GM12801 (cell line): ENCODE data around the gene STAMBPL1.

ENCODE experiments used
- TF ChIP-seq, protein P1 (sequence below): IDR thresholded peaks from one replicate; pipeline ENCODE4 v1.5.1; 2011; ENCODE audit warnings: control low read depth; ENCODE audit not compliant: insufficient read length; ENCODE audit errors: extremely low read depth

STAMBPL1 gene

DNA sequence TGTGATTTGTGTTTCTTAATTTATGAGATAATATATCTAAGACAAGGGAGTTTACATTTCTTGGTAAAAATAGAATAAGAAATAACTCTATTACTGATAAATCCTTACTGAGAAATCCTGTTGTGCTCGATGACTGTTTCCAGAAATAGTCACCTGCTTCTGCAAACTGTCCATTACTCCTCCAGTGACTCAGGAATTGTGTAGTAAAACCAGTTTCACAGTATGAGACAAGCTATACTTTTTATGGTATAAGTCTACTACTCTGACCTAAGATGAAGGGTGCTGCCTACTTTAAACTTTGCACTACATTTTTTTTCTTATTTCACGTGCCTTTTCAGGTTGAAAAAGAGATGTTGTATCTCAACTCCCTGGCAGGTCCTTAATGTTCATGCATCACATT is 21.6 kb upstream of the STAMBPL1 start:
- TF ChIP-seq, protein P1, sequence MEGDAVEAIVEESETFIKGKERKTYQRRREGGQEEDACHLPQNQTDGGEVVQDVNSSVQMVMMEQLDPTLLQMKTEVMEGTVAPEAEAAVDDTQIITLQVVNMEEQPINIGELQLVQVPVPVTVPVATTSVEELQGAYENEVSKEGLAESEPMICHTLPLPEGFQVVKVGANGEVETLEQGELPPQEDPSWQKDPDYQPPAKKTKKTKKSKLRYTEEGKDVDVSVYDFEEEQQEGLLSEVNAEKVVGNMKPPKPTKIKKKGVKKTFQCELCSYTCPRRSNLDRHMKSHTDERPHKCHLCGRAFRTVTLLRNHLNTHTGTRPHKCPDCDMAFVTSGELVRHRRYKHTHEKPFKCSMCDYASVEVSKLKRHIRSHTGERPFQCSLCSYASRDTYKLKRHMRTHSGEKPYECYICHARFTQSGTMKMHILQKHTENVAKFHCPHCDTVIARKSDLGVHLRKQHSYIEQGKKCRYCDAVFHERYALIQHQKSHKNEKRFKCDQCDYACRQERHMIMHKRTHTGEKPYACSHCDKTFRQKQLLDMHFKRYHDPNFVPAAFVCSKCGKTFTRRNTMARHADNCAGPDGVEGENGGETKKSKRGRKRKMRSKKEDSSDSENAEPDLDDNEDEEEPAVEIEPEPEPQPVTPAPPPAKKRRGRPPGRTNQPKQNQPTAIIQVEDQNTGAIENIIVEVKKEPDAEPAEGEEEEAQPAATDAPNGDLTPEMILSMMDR: no peak

DNA sequence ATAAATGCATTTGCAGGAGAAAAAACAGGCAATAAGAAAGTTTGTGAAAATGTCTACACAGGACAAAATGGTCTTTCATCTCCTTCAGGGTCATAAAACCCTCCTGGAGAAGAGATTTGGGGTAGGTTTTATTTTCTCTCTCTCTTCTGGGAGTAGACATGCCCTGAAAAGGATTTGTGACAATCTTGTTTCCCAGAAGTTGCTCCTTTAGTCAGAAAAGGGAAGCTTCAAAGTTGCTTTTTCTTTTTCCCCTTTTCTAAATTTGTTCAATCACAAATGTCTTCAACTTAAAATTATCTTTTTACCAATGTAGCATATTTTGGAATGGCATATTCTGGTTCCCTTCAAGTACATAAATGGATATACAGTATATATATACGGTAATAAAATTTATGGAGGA is 19.0 kb upstream of the STAMBPL1 start:
- TF ChIP-seq, protein P1: no peak

DNA sequence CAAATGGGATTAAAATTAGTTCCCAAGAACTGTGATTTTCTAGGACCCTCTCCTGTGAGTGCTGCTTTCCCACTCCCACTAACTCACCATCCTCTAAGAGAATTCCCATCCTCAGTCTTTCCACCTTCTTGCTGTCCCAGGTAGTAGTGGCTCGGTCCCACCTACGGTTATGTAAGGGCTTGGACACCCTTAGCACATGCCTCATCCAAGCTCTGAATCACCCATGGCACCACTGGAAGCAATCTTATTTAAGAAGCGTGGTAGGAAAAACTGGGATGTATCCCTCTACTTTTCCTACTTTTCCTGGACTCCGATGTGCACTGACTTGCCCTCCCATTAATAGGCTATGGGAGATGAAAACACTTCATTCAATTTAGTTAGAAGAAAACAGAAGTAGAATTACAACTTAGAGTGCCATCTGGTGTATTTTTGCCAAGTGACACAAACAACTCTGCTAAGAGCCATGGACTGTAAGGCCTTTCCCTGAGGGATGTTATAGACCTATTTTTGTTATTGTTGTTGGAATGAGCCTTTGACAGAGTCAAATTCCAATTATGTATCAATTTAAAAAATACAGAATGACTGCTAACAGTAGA is 14.7 kb upstream of the STAMBPL1 start:
- TF ChIP-seq, protein P1: no peak

DNA sequence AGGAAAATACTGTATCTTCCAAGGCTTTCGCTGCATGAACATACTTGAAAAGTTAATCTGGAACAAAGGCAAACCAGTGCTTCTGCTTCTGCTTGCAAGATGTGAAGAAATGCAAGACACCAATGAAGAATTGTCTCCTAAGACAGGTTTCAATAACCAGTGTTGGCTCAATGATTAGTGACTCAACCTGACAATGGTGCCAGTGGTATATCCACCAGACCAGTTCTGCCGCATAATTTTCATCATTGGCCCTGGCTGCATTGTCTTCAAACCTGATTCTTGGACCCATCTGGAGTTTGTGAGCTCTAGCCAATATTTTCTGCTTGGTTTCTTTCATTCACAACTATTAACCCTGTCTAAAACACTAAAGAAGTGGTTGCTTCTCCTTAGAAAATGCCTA is 13.6 kb upstream of the STAMBPL1 start:
- TF ChIP-seq, protein P1: no peak

DNA sequence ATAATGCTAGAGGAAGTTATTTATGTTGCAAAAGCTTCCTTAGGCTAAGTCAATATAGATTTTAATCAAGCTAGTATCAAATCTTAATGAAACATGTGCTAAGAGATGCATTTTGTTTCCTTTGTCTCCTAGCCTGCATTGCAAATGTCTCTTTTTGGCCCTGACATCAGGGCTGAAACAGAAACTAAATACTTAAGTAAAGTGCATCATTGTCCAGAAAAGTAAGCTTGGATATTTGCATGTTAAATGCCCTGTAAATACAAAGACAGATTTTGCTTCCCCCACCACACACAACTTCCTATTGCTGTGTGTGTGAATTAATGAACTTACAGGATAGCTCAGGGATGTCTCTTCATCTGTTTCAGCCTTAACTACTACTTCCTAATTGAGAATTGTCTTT is 10.0 kb upstream of the STAMBPL1 start:
- TF ChIP-seq, protein P1: no peak

DNA sequence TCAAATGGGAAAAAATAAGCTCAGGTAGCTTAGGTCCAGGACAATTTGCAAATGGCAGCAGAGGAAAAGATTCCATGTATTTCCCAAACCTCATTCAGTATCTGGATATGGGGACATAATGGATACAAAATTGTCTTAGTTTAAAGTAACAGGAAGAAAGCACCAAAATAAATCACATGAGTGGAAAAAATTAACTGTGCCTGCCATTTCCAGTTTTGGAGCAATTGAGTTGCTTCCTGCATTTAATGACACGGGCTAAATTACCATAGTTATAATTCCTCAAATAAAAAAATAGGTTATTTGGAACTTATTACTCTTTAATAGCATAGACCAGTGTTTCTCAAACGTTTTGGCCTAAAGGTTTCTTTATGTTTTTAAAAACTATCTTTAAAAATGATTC is 6.3 kb upstream of the STAMBPL1 start:
- TF ChIP-seq, protein P1: no peak

DNA sequence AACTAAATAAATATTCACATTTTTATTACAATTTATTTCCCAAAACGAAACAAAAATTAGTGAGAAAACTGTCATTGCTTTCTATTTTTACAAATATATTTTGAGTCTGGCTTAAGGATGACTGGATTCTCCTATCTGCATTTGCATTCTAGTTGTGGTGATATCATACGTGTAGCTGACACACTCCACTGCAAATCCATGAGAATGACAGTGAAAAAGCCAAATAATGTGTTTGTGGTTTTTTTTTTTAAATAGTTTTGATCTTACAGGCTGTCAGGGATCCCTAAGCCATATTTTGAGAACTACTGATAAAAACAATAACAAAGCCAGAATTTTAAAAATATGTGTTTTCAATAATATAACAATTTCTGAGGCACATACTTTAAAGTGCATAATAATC is 5.8 kb upstream of the STAMBPL1 start:
- TF ChIP-seq, protein P1: no peak

DNA sequence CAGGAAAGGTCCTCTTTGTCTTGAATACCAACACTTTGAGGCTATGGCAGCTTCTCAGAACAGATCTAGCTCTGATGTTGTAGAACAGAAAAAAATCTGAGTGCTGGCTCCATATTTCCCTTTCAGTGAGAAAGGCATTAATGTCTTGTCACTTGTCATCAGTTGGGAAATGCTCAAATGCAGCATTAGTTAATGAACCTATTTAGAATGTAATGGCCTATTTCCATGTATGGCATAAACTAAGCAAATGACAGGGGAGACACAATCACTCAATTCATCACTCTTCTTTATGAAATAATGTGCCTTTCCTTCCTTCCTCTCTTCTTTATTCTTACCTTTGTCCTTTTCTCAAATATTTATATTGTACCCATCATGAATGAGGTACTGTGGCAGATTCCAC is 5.0 kb upstream of the STAMBPL1 start:
- TF ChIP-seq, protein P1: no peak
